Activated CD4-positive, alpha-beta T cell treated with anti-CD3 and anti-CD28 coated beads for 48 hours (primary cell): ENCODE results near the gene INPP5B.

Experiments used
- DNase-seq: peaks from one replicate; pipeline ENCODE4 v3.0.0-alpha.2; 2020

The INPP5B gene

DNA sequence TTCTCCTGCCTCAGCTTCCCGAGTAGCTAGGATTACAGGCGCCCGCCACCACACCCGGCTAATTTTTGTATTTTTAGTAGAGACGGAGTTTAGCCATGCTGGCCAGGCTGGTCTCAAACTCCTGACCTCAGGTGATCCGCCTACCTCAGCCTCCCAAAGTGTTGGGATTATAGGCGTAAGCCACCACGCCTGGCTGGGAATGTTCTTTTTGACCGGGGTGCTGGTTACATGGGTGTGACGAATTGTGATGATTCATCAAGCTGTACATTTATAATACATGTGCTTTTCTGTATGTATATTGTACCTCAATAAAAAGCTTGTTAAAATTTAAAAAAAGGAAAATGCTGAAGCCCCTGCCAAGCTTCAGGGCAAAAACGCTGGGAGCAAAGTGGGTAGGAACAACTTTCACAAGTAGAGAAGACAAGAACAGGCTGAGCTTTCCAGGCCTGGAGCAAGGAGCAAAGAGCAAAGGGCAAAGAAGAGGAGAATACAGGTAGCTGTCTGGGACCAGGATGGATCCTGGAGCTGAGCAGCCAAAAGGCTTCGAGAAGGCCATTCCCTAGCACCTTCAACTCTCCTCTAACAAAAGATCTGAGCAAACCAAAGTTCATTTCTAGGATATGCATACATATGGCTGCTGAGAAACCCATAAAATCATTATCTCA is 118.3 kb downstream of the INPP5B start:
- DNase-seq: no peak

DNA sequence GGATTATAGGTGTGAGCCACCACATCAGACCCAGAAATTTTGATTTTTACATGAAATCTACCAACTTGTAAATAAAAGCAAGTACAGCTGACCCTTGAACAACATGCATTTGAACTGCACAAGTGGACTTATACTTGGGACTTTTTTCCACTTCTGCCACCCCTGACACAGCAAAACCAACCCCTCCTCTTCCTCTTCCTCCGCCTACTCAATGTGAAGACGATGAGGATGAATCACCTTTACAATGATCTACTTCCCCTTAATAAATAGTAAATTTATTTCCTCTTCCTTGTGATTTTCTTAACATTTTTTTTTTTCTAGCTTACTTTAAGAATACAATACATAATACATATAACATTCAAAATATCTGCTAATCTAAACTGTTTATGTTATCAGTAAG is 121.3 kb downstream of the INPP5B start:
- DNase-seq: no peak

DNA sequence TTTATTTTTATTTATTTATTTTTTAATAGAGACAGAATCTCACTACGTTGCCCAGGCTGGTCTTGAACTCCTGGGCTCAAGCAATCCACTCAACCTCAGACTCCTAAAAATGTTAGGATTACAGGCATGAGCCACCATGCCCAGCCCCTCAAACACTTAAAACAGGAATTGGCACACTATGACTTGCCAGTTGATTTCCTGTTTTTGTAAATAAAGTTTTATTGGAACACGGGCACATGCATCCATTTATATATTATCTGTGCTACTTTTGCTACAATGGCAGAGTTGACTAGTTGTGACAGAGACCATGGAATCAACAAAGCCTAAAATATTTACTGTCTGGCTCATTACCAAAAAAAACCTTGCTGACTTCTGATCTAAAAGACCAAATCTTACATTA is 122.9 kb downstream of the INPP5B start:
- DNase-seq: no peak

DNA sequence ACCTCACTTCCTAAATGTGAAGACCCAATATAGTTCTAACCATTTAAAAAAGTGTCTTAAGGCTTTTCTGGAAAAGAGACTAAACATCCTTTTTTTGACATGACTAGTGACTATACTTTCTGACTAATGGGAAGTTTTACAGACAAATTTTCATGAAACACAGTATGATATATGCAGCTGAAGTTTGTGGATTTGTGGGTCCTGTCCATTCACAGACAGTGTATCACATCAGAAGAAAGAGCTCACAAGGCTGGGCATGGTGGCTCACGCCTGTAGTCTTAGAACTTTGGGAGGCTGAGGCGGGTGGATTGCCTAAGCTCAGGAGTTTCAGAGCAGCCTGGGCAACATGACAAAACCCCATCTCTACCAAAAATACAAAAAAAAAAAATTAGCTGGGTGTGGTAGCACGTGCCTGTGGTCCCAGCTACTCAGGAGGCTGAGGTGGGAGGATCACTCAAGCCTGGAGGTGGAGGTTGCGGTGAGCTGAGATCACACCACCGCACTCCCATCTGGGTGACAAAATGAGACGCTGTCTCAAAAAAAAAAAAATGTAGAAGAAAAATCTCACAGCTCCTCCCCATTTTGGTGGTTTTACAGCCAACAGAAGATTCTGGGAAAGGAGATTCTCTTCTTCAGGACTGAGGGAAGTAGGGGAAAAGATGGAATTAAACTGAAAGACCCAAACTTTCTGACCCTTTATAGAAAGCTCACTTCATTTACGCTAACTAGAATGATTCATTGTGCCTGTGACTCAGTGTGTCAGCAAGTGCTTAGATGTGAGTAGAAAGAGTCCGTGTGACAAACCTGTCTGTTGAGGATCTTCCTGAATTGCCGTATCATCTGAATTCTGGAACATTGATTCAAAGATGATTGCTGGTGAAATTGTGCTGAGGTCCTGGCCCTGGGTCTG is 123.7 kb downstream of the INPP5B start:
- DNase-seq: no peak

DNA sequence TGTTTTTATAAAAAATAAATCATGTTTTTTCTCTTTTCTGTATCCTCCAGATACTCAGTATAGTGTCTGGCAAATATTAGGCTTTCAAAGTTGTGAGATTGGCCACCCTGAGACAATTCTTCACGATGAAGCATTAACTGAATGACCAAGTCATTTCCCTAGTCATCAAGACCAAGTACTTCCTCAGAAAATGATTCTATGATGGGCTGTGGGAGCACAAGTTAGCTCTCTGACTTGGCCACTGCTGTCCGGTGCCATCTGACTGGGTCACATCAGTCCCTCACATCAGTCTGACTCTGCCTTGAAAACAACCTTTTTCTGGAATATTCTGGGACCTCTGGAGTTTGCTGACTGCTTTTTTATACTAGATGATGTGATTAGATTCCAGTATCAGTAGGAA is 125.4 kb downstream of the INPP5B start:
- DNase-seq: no peak

DNA sequence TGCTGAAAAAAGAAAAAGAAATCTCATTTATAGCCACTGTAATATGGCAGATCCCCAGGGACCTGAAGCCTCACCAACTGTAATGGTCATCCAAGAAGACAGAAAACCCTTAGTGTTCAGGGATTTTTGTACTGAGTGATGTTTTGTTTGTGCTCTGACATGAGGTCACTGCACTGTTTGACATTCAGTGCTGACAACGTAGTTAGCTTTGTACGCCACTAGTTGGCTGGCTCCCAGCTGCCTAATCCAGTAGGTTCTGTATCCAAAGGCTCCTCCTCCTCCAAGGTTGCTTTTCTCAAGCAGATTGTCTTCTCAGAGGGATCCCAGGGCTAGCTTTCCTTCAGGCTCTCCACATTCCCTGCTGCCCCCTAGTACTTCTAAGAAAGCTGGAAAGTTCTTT is 129.4 kb downstream of the INPP5B start:
- DNase-seq: no peak

DNA sequence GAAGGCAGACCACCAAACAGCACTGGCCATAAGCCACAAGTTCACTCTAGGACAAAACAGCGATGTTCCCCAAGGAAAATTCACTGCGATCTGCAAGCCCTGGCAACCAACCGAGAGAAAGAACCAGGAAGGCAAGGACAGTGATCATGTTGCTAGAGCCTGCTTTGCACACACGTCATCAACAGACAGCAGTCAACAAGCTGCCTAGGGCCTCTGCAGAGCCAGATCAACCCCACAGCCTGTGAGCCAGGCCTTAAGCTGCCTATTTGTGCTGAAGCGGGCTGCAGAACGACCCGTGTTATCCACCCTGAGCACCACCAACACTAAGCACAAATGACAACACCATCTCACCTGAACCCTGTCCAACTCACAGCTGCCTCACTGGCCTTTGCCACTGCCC is 132.6 kb downstream of the INPP5B start:
- DNase-seq: no peak

DNA sequence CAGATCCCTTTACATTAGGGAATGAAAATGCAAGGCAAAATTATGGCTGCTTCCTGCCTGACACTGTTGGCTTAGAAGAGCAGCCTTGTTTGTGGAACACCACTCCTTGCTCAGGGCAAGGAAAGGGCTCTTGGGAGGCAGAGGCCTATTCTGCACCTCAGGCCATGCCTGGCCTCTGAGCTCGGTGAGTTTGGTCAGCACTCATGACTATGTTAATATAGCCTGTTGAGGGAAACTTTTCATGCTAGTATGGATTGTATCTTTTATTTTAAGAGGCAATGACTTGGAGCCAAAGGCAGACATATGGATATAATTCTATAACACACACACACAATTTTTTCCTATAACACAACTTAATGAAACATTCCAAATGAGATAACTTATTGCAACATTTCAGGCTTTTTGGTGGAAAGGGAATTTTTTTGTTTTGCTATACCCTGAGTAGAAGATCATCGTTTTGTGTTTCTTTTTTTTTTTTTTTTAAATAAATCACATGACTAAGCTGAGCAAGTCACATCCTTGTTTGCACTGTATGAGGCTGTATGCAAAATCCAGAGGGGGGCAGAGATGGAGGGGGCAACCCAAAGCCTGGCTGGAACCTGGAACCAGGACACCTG is 133.2 kb downstream of the INPP5B start:
- no peak for DNase-seq

DNA sequence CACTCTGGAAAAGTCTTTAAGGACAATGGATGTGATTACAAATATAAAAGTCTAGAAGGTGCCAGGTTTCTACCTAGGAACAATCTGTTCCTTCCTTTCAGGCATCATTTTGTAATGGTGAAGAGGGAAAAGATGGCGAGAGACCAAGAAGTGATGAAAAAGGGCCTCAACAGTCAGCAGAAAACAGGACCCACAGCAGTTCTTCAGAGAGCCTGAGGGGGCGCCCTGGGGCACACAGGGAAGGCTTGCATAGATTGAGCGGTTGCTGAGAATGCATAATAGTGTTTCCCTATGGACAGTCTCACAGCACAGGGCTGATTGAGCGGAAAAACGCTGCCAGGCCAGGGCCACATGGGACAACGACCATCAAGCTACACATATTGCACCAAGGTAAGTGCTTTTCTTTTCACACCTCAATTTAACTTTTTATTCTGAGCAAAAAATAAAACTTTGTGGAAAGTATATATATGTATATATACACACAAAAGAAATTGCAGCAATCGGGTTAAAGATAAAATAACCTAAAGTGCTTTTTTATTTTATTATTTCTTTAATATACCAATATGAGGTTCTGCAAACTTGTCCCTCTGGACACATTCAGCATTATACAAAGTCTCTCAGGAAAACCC is 135.7 kb downstream of the INPP5B start:
- peak; percentile 78 for DNase-seq
